HEK293 (cell line): ENCODE data around the gene ZFPL1.

ENCODE experiments used
- CTCF ChIA-PET: fragments of 350-600 bp; formaldehyde crosslinking; extraction: SDS; loops from one replicate; lab custom pipeline; 2021; ENCODE audit warnings: antibody characterized with exemption; lab: Yijun Ruan, JAX
- POLR2A ChIA-PET: fragments of 300-600 bp; formaldehyde crosslinking; extraction: SDS; loops from one replicate; lab custom pipeline; 2020; ENCODE audit warnings: antibody characterized with exemption, inconsistent platforms; lab: Yijun Ruan, JAX
- H3K27ac ChIP-seq: fragments of 200-500 bp; sonication (Bioruptor generic); 2 replicates; pipeline ENCODE4 v1.5.1; 2014; ENCODE audit warnings: low read depth, low read length, control low read depth, inconsistent platforms; ENCODE audit errors: extremely low read depth
- H3K36me3 ChIP-seq, 2 experiments: fragments of 200-500 bp in 1 of 2; sonication (Bioruptor generic) in 1 of 2; 1 replicate in 1 of 2; 2 replicates in 1 of 2; pipeline ENCODE4 v1.5.1; 2014 to 2017; ENCODE audit warnings: inconsistent platforms in 2 of 2, low read length in 2 of 2; ENCODE audit not compliant: control insufficient read depth in 2 of 2, insufficient read depth in 1 of 2
- H3K4me1 ChIP-seq: fragments of 200-500 bp; sonication (Bioruptor generic); 2 replicates; pipeline ENCODE4 v1.5.1; 2014; ENCODE audit warnings: mild to moderate bottlenecking, low read length, inconsistent platforms; ENCODE audit not compliant: control insufficient read depth, insufficient read depth
- H3K4me3 ChIP-seq: 2 replicates; pipeline ENCODE4 v1.5.1; 2011; ENCODE audit warnings: low read depth, mild to moderate bottlenecking, control low read depth, low read length, moderate library complexity
- H3K9me3 ChIP-seq: fragments of 200-500 bp; sonication (Bioruptor generic); 2 replicates; pipeline ENCODE4 v1.5.1; 2014; ENCODE audit warnings: low read depth, low read length, inconsistent platforms; ENCODE audit not compliant: control insufficient read depth, insufficient read depth
- BCL11A ChIP-seq: fragments of 450-650 bp; formaldehyde crosslinking; IDR thresholded peaks from 2 replicates; pipeline ENCODE4 v1.5.1; 2016; ENCODE audit warnings: low read depth, missing biosample characterization, missing genetic modification characterization
- GFI1B ChIP-seq: fragments of 450-650 bp; formaldehyde crosslinking; IDR thresholded peaks from 2 replicates; pipeline ENCODE4 v1.5.1; 2016; ENCODE audit warnings: missing biosample characterization, missing genetic modification characterization
- GLI4 ChIP-seq: fragments of 450-650 bp; formaldehyde crosslinking; IDR thresholded peaks from 2 replicates; pipeline ENCODE4 v1.5.1; 2016; ENCODE audit warnings: missing biosample characterization, missing genetic modification characterization
- HOXD13 ChIP-seq: sonication (generic); formaldehyde crosslinking; IDR thresholded peaks from 2 replicates; pipeline ENCODE4 v1.8.0; 2022; ENCODE audit warnings: missing genetic modification reagents, borderline replicate concordance
- KLF7 ChIP-seq: fragments of 450-650 bp; formaldehyde crosslinking; IDR thresholded peaks from 2 replicates; pipeline ENCODE4 v1.5.1; 2016; ENCODE audit warnings: missing biosample characterization, missing genetic modification characterization, borderline replicate concordance
- KLF8 ChIP-seq: fragments of 450-650 bp; formaldehyde crosslinking; IDR thresholded peaks from 2 replicates; pipeline ENCODE4 v1.5.1; 2016; ENCODE audit warnings: missing biosample characterization, missing genetic modification characterization
- OVOL3 ChIP-seq: fragments of 450-650 bp; formaldehyde crosslinking; IDR thresholded peaks from 2 replicates; pipeline ENCODE4 v1.5.1; 2016; ENCODE audit warnings: missing biosample characterization, missing genetic modification characterization
- PRDM1 ChIP-seq: fragments of 450-650 bp; formaldehyde crosslinking; IDR thresholded peaks from 2 replicates; pipeline ENCODE4; 2016; ENCODE audit warnings: missing biosample characterization, missing genetic modification characterization
- ZBTB17 ChIP-seq: fragments of 450-650 bp; formaldehyde crosslinking; IDR thresholded peaks from 2 replicates; pipeline ENCODE4 v1.5.1; 2016; ENCODE audit warnings: missing biosample characterization, missing genetic modification characterization
- ZFP69B ChIP-seq: fragments of 450-650 bp; formaldehyde crosslinking; IDR thresholded peaks from 2 replicates; pipeline ENCODE4 v1.5.1; 2016; ENCODE audit warnings: missing biosample characterization, missing genetic modification characterization
- ZNF175 ChIP-seq: fragments of 450-650 bp; formaldehyde crosslinking; IDR thresholded peaks from 2 replicates; pipeline ENCODE4 v1.5.1; 2016; ENCODE audit warnings: missing biosample characterization, missing genetic modification characterization
- ZNF19 ChIP-seq: fragments of 450-650 bp; formaldehyde crosslinking; IDR thresholded peaks from 2 replicates; pipeline ENCODE4; 2016; ENCODE audit warnings: missing biosample characterization, missing genetic modification characterization, low read depth
- ZNF292 ChIP-seq: fragments of 450-650 bp; formaldehyde crosslinking; IDR thresholded peaks from 2 replicates; pipeline ENCODE4 v1.5.1; 2016; ENCODE audit warnings: low read depth, missing biosample characterization, missing genetic modification characterization, borderline replicate concordance
- ZNF324 ChIP-seq: fragments of 450-650 bp; formaldehyde crosslinking; IDR thresholded peaks from 2 replicates; pipeline ENCODE4 v1.5.1; 2016; ENCODE audit warnings: missing biosample characterization, missing genetic modification characterization
- ZNF335 ChIP-seq: fragments of 450-650 bp; formaldehyde crosslinking; conservative IDR thresholded peaks from 2 replicates; pipeline ENCODE4 v1.5.1; 2016; ENCODE audit warnings: missing biosample characterization, missing genetic modification characterization
- ZNF433 ChIP-seq: fragments of 450-650 bp; formaldehyde crosslinking; IDR thresholded peaks from 2 replicates; pipeline ENCODE4 v1.5.1; 2016; ENCODE audit warnings: missing biosample characterization, missing genetic modification characterization, low read depth
- ZNF548 ChIP-seq: fragments of 450-650 bp; formaldehyde crosslinking; IDR thresholded peaks from 2 replicates; pipeline ENCODE4 v1.5.1; 2016; ENCODE audit warnings: missing biosample characterization, missing genetic modification characterization
- ZNF561 ChIP-seq: fragments of 450-650 bp; IDR thresholded peaks from 2 replicates; pipeline ENCODE4 v1.5.1; 2018; ENCODE audit warnings: missing biosample characterization, missing genetic modification characterization, borderline replicate concordance
- ZNF624 ChIP-seq: fragments of 450-650 bp; formaldehyde crosslinking; IDR thresholded peaks from 2 replicates; pipeline ENCODE4 v1.5.1; 2017; ENCODE audit warnings: missing biosample characterization, missing genetic modification characterization
- ZNF658 ChIP-seq: fragments of 450-650 bp; formaldehyde crosslinking; IDR thresholded peaks from 2 replicates; pipeline ENCODE4; 2016; ENCODE audit warnings: missing biosample characterization, missing genetic modification characterization
- ZNF837 ChIP-seq: fragments of 450-650 bp; formaldehyde crosslinking; IDR thresholded peaks from 2 replicates; pipeline ENCODE4 v1.5.1; 2016; ENCODE audit warnings: missing biosample characterization, missing genetic modification characterization
- TF ChIP-seq, protein P1 (sequence below): IDR thresholded peaks from 2 replicates; pipeline ENCODE4 v1.6.1; 2011; ENCODE audit warnings: mild to moderate bottlenecking, low read depth, low read length, borderline replicate concordance
- TF ChIP-seq, protein P2 (sequence below): fragments of 450-650 bp; formaldehyde crosslinking; conservative IDR thresholded peaks from 2 replicates; pipeline ENCODE4 v1.5.1; 2016; ENCODE audit warnings: low read depth, missing biosample characterization, missing genetic modification characterization
- TF ChIP-seq, protein P3 (sequence below): fragments of 450-650 bp; IDR thresholded peaks from 2 replicates; pipeline ENCODE4 v1.5.1; 2018; ENCODE audit warnings: missing biosample characterization, missing genetic modification characterization
- TF ChIP-seq, protein P4 (sequence below): fragments of 450-650 bp; formaldehyde crosslinking; optimal IDR thresholded peaks from 2 replicates; pipeline ENCODE3; 2016; ENCODE audit warnings: missing biosample characterization, mild to moderate bottlenecking, missing genetic modification characterization
- TF ChIP-seq, protein P5 (sequence below): fragments of 450-650 bp; formaldehyde crosslinking; IDR thresholded peaks from 2 replicates; pipeline ENCODE4 v1.5.1; 2017; ENCODE audit warnings: missing biosample characterization, missing genetic modification characterization

The ZFPL1 gene

DNA sequence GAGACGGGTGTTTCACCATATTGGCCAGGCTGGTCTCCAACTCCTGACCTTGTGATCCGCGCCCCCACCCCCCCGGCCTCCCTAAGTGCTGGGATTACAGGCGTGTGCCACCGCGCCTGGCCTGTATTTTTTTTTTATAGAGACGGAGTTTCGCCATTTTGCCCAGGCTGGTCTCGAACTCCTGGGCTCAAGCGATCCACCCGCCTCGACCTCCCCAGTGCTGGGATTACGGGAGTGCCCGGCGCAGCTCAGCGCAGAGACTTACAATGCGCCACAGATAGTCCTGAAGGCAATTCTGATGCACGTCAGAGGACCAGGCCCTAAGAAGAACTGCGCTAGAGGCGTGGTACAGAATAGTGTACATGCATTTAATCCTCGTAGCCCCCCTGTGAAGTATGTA, 11.4 kb downstream of the ZFPL1 start (continued):
- TF ChIP-seq ZNF433 (no peak), ZNF837 (no peak)

DNA sequence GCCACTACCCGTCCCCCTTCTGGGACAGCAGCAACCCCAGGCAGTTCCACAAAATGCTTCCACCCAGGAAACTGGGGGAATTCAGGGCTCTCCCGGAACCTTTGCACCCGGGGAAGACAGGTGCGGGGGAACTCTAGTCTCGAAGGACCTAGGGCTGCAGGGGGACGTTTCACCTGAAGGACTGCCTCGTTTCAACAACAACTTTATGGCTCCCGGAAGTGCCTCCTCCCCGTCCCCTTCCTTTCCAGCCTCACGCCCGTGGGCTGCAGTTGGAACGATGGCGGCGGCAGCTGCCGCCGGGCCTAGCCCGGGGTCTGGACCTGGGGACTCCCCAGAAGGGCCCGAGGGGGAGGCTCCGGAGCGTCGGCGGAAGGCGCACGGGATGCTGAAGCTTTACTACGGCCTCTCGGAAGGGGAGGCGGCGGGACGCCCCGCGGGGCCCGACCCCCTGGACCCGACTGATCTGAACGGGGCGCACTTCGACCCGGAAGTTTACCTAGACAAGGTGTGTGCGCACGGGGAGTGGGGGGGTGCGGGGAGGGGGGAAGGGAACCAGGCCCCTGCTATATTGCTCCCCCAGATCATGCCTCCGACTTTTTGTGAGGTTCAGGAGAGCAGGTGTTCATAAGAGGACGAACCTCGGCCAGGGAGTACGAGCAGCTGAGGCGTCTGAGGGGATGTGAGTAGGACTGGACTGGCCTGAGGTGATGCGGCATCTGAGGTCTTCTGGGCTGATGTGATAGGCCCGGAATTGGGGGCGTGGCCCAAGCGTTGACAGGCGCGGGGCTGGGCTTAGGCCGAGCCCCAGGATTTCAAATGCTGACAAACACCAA, 12.2 kb downstream of the ZFPL1 start, which contains the start of gene VPS51:
Gene VPS51, plus strand, starts transcription at position 241 of the 833 bp plus-strand sequence. Its CDS starts 37 bp downstream, at position 278.
- Histone ChIP-seq H3K4me3 (peak within 1 kb of the TSS; percentile 61), H3K4me1 (peaks cover 3% of the 10 kb centered on the region; the same call in 1 of the 2 replicates), H3K36me3 (peaks cover 0 to 8% of the 10 kb centered on the region in 2 experiments; a peak in 2 of 3 replicates), H3K27ac (peak within 1 kb of the TSS; percentile 60; the same call in 1 of the 2 replicates), H3K9me3 (no peaks in the 10 kb centered on the region)
- ChIA-PET CTCF (interaction anchor here (0.5 to 8.8 kb wide), 3 partner anchors 16 to 219 kb away, joined by 3 to 110 read pairs (median 3); partner anchors contain the start of gene TM7SF2), POLR2A (interaction anchor here (1.2 to 2.6 kb wide), 10 partner anchors 11 to 318 kb away, joined by 4 to 24 read pairs (median 6); partner anchors contain the start of genes ARL2, CDCA5, FAU and MRPL49)
- TF ChIP-seq OVOL3 (tag by site-specific recombination) (peak; percentile 95), ZFP69B (tag by site-specific recombination) (peak; percentile 89), ZNF561 (tag by site-specific recombination) (peak; percentile 98), HOXD13 (0 out of 2 replicates have a peak, but pooled peaks have one; percentile 68), PRDM1 (tag by site-specific recombination) (no peak), ZNF324 (peak; percentile 98), ZNF658 (tag by site-specific recombination) (no peak), GLI4 (peak; percentile 94), ZNF175 (no peak), BCL11A (tag by site-specific recombination) (no peak), GFI1B (tag by site-specific recombination) (peak; percentile 32; the same call in 1 of the 2 replicates), ZNF335 (tag by site-specific recombination) (peak; percentile 65), ZNF624 (tag by site-specific recombination) (0 out of 2 replicates have a peak, but pooled peaks have one; percentile 63), KLF8 (peak; percentile 98), ZBTB17 (tag by site-specific recombination) (peak; percentile 79), ZNF19 (tag by site-specific recombination) (0 out of 2 replicates have a peak, but pooled peaks have one; percentile 37), ZNF548 (tag by site-specific recombination) (no peak), KLF7 (peak; percentile 96), ZNF292 (tag by site-specific recombination) (no peak)
- TF ChIP-seq, protein P1, sequence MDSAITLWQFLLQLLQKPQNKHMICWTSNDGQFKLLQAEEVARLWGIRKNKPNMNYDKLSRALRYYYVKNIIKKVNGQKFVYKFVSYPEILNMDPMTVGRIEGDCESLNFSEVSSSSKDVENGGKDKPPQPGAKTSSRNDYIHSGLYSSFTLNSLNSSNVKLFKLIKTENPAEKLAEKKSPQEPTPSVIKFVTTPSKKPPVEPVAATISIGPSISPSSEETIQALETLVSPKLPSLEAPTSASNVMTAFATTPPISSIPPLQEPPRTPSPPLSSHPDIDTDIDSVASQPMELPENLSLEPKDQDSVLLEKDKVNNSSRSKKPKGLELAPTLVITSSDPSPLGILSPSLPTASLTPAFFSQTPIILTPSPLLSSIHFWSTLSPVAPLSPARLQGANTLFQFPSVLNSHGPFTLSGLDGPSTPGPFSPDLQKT: no peak
- TF ChIP-seq, protein P2, sequence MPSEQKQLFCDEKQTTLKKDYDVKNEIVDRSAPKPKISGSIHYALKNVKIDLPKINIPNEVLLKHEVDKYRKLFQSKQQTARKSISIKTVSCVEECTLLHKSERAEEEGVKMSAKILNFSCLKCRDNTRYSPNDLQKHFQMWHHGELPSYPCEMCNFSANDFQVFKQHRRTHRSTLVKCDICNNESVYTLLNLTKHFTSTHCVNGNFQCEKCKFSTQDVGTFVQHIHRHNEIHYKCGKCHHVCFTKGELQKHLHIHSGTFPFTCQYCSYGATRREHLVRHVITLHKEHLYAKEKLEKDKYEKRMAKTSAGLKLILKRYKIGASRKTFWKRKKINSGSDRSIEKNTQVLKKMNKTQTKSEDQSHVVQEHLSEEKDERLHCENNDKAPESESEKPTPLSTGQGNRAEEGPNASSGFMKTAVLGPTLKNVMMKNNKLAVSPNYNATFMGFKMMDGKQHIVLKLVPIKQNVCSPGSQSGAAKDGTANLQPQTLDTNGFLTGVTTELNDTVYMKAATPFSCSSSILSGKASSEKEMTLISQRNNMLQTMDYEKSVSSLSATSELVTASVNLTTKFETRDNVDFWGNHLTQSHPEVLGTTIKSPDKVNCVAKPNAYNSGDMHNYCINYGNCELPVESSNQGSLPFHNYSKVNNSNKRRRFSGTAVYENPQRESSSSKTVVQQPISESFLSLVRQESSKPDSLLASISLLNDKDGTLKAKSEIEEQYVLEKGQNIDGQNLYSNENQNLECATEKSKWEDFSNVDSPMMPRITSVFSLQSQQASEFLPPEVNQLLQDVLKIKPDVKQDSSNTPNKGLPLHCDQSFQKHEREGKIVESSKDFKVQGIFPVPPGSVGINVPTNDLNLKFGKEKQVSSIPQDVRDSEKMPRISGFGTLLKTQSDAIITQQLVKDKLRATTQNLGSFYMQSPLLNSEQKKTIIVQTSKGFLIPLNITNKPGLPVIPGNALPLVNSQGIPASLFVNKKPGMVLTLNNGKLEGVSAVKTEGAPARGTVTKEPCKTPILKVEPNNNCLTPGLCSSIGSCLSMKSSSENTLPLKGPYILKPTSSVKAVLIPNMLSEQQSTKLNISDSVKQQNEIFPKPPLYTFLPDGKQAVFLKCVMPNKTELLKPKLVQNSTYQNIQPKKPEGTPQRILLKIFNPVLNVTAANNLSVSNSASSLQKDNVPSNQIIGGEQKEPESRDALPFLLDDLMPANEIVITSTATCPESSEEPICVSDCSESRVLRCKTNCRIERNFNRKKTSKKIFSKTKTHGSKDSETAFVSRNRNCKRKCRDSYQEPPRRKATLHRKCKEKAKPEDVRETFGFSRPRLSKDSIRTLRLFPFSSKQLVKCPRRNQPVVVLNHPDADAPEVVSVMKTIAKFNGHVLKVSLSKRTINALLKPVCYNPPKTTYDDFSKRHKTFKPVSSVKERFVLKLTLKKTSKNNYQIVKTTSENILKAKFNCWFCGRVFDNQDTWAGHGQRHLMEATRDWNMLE (tag by site-specific recombination): peak; percentile 94
- TF ChIP-seq, protein P3, sequence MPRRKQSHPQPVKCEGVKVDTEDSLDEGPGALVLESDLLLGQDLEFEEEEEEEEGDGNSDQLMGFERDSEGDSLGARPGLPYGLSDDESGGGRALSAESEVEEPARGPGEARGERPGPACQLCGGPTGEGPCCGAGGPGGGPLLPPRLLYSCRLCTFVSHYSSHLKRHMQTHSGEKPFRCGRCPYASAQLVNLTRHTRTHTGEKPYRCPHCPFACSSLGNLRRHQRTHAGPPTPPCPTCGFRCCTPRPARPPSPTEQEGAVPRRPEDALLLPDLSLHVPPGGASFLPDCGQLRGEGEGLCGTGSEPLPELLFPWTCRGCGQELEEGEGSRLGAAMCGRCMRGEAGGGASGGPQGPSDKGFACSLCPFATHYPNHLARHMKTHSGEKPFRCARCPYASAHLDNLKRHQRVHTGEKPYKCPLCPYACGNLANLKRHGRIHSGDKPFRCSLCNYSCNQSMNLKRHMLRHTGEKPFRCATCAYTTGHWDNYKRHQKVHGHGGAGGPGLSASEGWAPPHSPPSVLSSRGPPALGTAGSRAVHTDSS (tag by site-specific recombination): peak; percentile 56
- TF ChIP-seq, protein P4, sequence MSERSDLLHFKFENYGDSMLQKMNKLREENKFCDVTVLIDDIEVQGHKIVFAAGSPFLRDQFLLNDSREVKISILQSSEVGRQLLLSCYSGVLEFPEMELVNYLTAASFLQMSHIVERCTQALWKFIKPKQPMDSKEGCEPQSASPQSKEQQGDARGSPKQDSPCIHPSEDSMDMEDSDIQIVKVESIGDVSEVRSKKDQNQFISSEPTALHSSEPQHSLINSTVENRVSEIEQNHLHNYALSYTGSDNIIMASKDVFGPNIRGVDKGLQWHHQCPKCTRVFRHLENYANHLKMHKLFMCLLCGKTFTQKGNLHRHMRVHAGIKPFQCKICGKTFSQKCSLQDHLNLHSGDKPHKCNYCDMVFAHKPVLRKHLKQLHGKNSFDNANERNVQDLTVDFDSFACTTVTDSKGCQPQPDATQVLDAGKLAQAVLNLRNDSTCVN (tag by site-specific recombination): peak; percentile 32
- TF ChIP-seq, protein P5, sequence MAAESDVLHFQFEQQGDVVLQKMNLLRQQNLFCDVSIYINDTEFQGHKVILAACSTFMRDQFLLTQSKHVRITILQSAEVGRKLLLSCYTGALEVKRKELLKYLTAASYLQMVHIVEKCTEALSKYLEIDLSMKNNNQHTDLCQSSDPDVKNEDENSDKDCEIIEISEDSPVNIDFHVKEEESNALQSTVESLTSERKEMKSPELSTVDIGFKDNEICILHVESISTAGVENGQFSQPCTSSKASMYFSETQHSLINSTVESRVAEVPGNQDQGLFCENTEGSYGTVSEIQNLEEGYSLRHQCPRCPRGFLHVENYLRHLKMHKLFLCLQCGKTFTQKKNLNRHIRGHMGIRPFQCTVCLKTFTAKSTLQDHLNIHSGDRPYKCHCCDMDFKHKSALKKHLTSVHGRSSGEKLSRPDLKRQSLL (tag by site-specific recombination): peak; percentile 77
